ENCODE results near the gene ADSS1.
A peak's percentile ranks its signal among the peaks of the same experiment; 100 is the strongest.

Gene ADSS1

DNA sequence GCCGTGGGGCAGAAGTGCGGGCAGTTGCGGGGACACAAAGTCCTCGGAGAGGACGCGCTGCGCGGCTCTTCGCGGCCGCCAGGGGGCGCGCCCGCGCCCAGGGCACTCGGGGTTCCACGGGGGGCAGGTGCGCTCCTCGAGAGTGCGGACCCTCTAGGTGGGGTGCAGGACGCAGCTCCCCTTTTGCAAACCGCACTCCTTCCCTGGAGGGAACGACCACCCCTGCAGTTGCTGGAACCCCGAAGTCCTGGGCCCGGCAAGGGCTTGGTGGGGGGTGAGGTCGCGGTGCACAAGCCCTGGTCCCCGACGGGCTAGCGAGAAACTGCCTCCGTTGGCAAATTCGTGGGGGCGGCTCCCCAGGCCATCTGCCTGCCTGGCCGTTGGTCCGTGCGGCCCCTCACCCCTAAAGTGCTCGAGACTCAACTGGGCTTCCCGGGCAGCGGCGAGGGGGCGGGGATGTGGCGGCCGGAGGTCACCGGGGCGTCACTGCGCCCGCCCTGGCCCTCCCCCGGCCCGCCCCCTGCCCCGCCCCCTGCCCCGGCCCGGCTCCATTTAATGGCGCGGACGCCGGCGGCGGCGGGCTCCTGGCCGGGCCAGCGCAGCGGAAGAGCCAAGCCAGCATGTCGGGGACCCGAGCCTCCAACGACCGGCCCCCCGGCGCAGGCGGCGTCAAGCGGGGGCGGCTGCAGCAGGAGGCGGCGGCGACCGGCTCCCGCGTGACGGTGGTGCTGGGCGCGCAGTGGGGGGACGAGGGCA is at the start of gene ADSS1:
TSS of gene ADSS1 (plus strand) at position 579 of the 756 bp plus-strand sequence. CDS start at position 621, 42 bp downstream.
- peak; percentile 69 for DNase-seq (ENCODE audit: low spot score)

DNA sequence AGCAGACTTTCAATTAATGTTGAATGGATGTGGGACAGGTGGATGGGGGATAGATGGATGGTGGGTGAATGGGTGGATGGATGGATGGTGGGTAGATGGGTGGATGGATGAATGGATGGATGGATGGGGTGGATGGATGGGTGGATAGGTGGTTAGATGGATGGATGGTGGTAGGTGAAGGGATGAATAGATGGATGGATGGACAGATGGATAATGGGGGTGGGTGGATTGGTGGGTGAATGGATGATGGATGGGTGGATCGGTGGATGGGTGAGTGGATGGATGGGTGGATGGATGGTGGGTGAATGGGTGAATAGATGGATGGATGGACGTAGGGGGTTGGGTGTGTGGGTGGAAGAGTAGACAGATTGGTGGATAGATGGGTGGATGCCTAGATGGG is 48.6 kb upstream of the ADSS1 start:
- DNase-seq (ENCODE audit: low spot score) = no peak

GRCh38 chr14:104676130-104676693 is 47.8 kb upstream of the ADSS1 start:
- no peak for DNase-seq (ENCODE audit: low spot score)

DNA sequence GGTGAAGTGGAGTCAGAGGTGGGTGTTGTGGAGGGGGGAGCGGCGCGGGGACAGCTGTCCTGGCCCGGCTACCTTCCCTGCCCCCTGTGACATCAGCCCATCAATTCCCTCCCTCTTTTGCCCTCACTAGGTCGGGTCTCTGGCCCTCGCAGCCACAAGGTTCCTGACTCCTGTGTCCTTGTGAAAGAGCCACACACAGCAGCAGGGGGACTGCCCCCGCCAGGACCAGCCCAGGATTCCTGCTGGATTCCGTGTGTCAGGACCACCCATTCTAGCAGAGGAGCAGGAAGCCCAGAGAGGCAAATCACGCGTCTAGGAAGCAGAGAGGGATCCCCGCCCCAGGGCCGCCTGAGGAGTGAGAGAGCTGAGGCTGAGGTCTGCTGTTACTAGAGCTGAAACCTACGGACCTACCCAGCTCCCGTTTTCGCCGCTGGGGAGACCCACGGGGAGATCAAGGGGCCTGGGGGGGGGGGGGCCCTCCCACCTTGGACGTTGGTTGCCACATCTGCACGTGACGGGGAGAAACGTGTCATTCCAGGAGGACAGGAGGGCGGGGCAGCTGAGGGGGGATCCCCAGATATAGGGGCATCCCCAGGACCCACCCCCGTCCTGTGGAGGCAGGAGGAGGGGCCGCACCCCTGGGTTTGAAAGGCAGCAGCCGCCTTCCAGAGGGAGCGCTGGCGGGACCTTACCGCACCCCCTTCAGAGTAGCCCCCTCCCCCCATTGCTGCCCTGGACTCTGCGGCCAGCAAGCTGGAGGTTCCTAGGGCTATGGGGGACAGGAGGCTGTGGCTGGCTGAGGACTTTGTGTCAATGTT is 47.1 kb upstream of the ADSS1 start:
- no peak for DNase-seq (ENCODE audit: low spot score)

GRCh38 chr14:104677512-104678332 is 46.3 kb upstream of the ADSS1 start:
- DNase-seq (ENCODE audit: low spot score) = peak; percentile 66

DNA sequence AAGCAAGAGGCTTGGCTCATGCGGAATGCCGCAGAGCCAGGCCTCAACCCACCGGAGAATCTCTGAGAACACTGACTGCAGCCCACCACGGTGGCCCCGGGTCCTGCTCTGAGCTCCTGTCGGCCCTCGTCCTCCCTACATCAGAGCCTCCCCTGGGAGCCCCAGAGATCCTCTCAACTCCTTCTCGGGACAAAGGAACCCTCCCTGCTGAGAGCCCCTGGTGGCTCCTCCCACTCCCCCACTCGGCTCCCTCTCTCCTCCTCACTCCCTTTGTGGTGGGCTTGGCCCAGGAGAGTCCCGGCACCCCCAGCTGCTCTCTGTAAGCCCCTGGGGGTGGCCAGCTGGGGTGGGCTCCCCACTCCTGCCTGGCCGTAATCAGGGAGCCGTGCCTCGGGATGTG is 45.7 kb upstream of the ADSS1 start:
- DNase-seq (ENCODE audit: low spot score) = no peak

GRCh38 chr14:104678901-104679705 is 44.9 kb upstream of the ADSS1 start:
- no peak for DNase-seq (ENCODE audit: low spot score)

GRCh38 chr14:104680056-104680805 is 43.8 kb upstream of the ADSS1 start:
- DNase-seq (ENCODE audit: low spot score) = no peak

GRCh38 chr14:104680806-104681688 is 43.0 kb upstream of the ADSS1 start:
- DNase-seq (ENCODE audit: low spot score) = peak; percentile 82

GRCh38 chr14:104681689-104682074 is 42.3 kb upstream of the ADSS1 start:
- no peak for DNase-seq (ENCODE audit: low spot score)

DNA sequence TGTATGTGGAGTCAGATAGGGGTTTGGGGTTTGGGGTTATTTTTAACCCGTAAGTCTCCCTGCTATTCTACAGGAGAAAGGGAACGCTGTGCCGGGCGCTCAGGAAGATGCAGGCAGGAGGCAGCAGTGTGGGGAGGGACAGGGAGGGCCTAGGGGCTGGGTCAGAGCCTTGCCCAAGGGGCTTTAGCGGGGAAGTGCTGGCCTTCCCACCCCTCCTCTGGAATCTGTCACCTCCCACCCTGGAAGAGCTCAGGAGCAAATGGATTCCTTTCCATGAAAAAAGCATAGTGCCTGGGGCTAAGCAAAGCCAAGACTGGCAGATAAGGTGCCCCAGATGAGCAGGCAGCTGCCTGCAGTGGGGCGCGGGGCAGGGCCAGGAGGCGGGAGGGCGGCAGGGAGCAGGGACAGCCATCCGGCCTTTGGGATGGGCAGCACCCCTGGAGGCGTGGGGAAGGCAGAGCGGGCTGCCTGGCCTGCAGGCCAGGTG is 41.9 kb upstream of the ADSS1 start:
- DNase-seq (ENCODE audit: low spot score) = no peak

DNA sequence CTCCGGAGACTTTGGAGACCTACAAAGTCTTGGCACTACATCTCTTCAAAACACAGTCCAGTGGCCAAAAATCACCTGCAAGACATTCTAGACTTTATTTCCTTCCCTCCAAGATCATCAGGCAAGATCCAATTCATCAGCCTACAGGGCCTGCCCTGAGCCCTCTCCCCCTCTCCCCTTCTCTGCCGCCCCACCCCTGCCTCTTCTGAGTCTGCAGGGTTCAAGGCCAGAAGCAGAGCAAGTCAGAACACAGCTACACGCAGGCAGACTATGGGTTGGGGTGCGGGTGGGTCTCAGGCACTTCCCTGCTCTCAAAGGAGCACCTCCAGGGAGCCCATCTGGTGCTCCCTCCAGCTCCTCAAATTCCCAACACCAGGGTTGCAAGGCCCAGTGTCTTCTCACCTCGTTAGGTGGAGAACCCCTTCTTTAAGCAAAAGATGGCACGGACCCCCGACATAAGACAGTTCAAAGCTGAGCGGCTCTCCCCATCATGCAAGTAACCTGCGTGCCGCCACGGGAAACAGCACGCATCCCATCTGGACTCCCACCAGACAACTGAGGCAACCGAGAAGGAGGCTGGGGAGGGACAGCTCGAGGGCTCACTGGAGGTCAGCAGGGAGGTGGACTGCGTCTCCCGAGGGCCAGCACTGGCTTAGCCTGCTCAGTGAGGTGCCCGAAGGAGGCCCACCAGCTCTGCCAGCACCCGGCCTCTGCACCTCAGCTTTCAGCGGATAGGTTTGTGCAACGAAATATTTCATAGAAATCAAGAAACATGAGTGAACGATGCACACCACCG is 40.2 kb upstream of the ADSS1 start:
- DNase-seq (ENCODE audit: low spot score) = no peak

GRCh38 chr14:104684449-104684821 is 39.6 kb upstream of the ADSS1 start:
- DNase-seq (ENCODE audit: low spot score) = no peak

DNA sequence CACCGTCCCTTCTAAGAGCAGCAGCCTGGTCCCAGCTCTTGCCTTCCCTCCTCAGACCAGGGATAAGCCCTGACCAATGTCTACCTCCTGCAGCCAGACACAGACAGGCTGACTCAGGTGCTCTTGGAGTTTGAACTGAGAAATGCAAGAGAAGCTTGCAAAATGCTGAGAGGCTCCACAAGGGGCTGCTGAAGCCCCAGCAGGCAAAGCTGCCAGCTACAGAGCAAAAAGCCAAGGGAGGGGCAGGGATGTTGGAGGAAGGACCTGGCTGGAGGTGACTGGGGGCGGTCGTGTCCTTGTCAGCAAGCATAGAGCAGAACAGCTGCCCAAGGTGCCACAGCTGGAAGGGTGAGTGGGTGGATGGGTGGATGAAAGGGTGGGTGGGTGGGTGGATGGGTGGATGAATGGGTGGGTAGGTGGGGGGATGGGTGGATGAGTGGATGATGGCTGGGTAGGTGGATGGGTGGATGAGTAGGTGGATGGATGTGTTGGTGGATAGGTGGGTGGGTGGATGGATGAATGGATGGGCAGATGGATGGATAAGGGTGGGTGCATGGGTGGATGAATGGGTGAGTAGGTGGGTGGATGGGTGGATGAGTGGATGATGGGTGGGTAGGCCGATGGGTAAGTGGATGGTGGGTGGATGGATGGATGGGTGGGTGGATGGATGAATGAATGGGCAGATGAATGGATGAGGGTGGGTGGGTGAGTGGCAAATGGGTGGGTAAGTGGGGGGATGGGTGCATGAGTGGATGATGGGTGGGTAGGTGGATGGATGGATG is 38.6 kb upstream of the ADSS1 start:
- peak; percentile 54 for DNase-seq (ENCODE audit: low spot score)

DNA sequence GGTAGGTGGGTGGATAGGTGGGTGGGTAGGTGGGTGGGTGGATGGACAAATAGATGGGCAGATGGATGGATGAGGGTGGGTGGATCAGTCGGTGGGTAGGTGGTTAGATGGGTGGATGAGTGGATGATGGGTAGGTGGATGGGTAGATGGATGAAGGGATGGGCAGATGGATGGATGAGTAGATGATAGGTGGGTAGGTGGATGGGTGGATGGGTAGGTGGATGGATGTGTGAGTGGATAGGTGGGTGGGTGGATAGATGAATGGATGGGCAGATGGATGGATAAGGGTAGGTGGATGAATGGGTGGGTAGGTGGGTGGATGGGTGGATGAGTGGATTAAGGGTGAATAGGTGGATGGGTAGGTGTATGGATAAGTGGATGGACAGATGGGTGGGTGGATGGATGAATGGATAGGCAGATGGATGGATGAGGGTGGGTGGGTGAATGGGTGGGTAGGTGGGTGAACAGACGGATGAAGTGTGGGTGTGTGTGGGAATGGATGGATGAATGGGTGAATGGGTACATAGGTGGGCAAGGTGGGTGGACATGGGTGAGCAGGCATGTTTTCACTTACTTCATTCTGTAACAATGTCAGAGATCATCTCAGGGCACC is 37.9 kb upstream of the ADSS1 start:
- no peak for DNase-seq (ENCODE audit: low spot score)

- DNase-seq (ENCODE audit: low spot score) = no peak
Measured at GRCh38 chr14:104686624-104687517, 37.2 kb upstream of the ADSS1 start.
